SU-DHL-6 (cell line): Measurements from ENCODE around the gene SLC25A1.

Experiments
- H2AFZ ChIP-seq: fragments of 200-600 bp; sonication (generic); 2 replicates; pipeline ENCODE4 v1.6.1; 2014; ENCODE audit warnings: low read depth, mild to moderate bottlenecking, moderate library complexity, mixed read lengths, antibody characterized with exemption, low read length; ENCODE audit not compliant: severe bottlenecking
- H3F3A ChIP-seq: fragments of 200-600 bp; shearing (Covaris generic); 2 replicates; pipeline ENCODE4 v1.6.0; 2016; ENCODE audit warnings: antibody characterized with exemption, mild to moderate bottlenecking; ENCODE audit not compliant: insufficient read depth
- H3K27ac ChIP-seq: fragments of 200-600 bp; sonication (generic); 2 replicates; pipeline ENCODE4 v1.5.1; 2016; ENCODE audit warnings: low read depth, mild to moderate bottlenecking, low read length, moderate library complexity, mixed read lengths
- H3K27me3 ChIP-seq: fragments of 200-600 bp; sonication (generic), shearing (Covaris generic); 2 replicates; pipeline ENCODE4 v1.6.0; 2014; ENCODE audit warnings: mild to moderate bottlenecking, low read length
- H3K36me3 ChIP-seq: fragments of 200-600 bp; sonication (generic); 2 replicates; pipeline ENCODE4 v1.6.1; 2014; ENCODE audit warnings: mild to moderate bottlenecking, low read length, mixed read lengths
- H3K4me2 ChIP-seq: fragments of 300-600, 200-600 bp; shearing (Covaris generic), sonication (generic); 2 replicates; pipeline ENCODE4 v1.6.0; 2014; ENCODE audit warnings: low read length, low read depth, mild to moderate bottlenecking; ENCODE audit not compliant: poor library complexity, severe bottlenecking
- H3K4me3 ChIP-seq: fragments of 200-600 bp; sonication (generic); 2 replicates; pipeline ENCODE4 v1.5.1; 2014; ENCODE audit warnings: antibody characterized with exemption, low read length, mild to moderate bottlenecking, mixed read lengths; ENCODE audit not compliant: insufficient read depth, poor library complexity, severe bottlenecking
- H3K79me2 ChIP-seq: fragments of 200-600 bp; sonication (generic); 2 replicates; pipeline ENCODE4 v1.6.1; 2014; ENCODE audit warnings: mild to moderate bottlenecking, low read length, moderate library complexity; ENCODE audit not compliant: insufficient read depth
- H3K9ac ChIP-seq: fragments of 200-600 bp; sonication (generic); 2 replicates; pipeline ENCODE4 v1.7.0; 2014; ENCODE audit warnings: mild to moderate bottlenecking, low read length
- H3K9me2 ChIP-seq: fragments of 200-600 bp; sonication (generic); replicated peaks from 2 replicates; pipeline ENCODE4 v1.6.1; 2014; ENCODE audit warnings: low read length; ENCODE audit not compliant: insufficient read depth
- H3K9me3 ChIP-seq: fragments of 200-600 bp; sonication (generic); 2 replicates; pipeline ENCODE4 v1.6.1; 2014; ENCODE audit warnings: low read length, mixed read lengths; ENCODE audit not compliant: insufficient read depth
- H4K20me1 ChIP-seq: fragments of 200-600 bp; sonication (generic); 2 replicates; pipeline ENCODE4 v1.6.1; 2014; ENCODE audit warnings: low read depth, mild to moderate bottlenecking, antibody characterized with exemption, low read length, moderate library complexity, mixed read lengths
- CTCF ChIP-seq: fragments of 200-600 bp; sonication (generic); IDR thresholded peaks from one replicate; pipeline ENCODE4 v1.5.1; 2017; ENCODE audit warnings: antibody characterized with exemption, mild to moderate bottlenecking, low read length, moderate library complexity; ENCODE audit not compliant: insufficient read depth, poor library complexity, severe bottlenecking
- EZH2phosphoT487 ChIP-seq: fragments of 200-600 bp; sonication (generic), shearing (Covaris generic); conservative IDR thresholded peaks from 2 replicates; pipeline ENCODE4 v1.6.1; 2018; ENCODE audit warnings: mild to moderate bottlenecking, antibody characterized with exemption, low read length, moderate library complexity, mixed read lengths

SLC25A1 gene

GRCh38 chr22:19126309-19127273 lies 51.9 kb downstream of the SLC25A1 start:
- no peaks in the 10 kb centered on the region for H3K36me3 ChIP-seq
- no peaks in the 10 kb centered on the region for H3K9me3 ChIP-seq
- peaks cover 1% of the 10 kb centered on the region; the same call in 1 of the 2 replicates for H3K79me2 ChIP-seq
- H3K9ac ChIP-seq: no peak overlapping the region
- no peak overlapping the region for H3K4me2 ChIP-seq
- no peaks in the 10 kb centered on the region for H3K9me2 ChIP-seq
- H3K27ac ChIP-seq: no peak overlapping the region
- no peaks in the 10 kb centered on the region for H3F3A ChIP-seq
- H2AFZ ChIP-seq: no peak overlapping the region
- H3K27me3 ChIP-seq: no peaks in the 10 kb centered on the region
- no peak overlapping the region for H3K4me3 ChIP-seq
- no peaks in the 10 kb centered on the region for H4K20me1 ChIP-seq
- TF ChIP-seq EZH2phosphoT487 (no peak), CTCF (no peak)
